Stimulated activated CD4-positive, alpha-beta T cell treated with anti-CD3 and anti-CD28 coated beads, Interleukin-4, amount 100 ng/mL, for 4 hours (primary cell): ENCODE results near the gene PEX10.

Source experiments
- DNase-seq, 2 experiments: peaks; one replicate each; pipeline ENCODE4 v3.0.0-alpha.2; 2020

PEX10 gene

GRCh38 chr1:2372551-2373490 lies 39.5 kb downstream of the PEX10 start:
- DNase-seq = no peak

DNA sequence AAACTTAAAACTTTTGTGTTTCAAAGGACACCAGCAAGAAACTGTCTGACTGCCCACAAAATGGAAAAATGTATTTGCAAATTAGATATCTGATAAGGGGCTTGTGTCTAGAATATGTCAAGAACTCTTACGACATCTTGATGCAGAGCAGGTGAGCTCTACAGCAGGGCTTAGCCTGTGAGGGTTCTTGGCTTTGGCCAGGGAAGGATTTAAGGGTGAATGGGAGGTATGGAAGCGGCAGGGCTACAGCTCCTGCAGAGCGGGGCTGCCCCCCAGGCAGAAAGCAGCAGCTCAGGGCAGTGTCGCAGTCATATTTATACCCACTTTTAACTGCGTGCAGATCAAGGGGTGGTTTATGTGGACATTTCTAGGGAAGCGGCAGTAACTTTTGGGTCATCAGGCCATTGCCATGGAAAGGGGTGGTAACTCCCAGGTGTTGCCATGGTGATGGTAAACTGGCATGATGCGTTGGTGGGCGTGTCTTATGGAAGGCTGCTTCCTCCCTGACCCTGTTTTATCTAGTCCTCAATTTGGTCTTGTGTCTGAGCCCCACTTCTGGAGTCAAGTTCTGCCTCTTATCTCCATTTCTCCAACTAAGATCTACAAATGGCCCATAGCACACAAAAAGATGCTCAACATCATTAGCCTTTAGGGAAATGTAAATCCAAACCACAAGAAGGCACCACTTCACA lies 44.2 kb downstream of the PEX10 start:
- no peak for DNase-seq

- no peak for DNase-seq
Measured at GRCh38 chr1:2363847-2364513, 48.4 kb downstream of the PEX10 start.

GRCh38 chr1:2360588-2361364 lies 51.6 kb downstream of the PEX10 start:
- DNase-seq = no peak

DNA sequence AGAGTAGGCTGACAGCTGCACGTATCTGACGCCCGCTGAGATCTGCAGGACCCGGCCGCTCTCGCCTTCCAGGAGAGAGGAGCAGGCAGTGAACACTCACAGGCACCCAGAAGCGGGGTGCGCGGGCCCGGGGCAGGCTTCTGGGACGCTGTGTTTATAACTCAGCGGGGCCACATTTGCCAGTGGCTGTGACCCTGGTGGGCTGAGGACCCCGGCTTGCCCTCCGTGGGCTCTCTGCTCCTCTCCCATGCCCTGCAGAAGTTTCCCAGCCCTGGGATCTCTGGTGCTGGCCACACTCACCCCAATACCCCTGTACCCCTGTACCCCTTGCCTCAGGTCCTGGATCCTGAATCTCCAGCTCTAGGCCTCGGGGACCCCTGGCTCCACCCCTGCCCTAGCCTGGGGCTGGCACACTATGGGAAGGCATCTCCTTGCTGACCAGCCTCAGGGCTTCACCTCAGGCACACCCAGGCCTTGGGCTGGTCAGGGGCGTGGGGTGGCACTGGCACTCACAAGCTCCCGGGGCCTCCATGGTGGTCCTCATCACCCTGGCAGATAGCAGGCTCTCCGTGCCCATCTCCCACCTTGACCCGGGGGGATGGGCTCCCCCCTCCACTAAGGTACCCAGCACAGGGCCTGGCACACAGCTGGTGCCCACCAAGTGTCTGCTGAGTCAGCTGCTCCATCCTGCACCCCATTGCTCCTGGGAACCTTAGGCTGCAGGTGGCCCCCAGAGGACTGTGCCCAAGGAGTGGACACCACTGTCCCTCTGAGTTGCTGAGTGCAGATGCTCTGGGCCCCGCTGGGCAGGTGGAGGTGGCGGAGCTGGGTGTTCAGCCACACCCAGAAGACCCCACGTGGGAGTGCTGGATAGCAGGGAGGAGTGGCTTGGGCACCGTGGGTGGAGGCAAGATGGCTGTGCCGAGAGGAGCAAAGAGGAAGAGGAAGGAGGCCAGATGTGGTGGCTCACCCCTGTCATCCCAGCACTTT lies 53.4 kb downstream of the PEX10 start:
- DNase-seq = no peak

DNA sequence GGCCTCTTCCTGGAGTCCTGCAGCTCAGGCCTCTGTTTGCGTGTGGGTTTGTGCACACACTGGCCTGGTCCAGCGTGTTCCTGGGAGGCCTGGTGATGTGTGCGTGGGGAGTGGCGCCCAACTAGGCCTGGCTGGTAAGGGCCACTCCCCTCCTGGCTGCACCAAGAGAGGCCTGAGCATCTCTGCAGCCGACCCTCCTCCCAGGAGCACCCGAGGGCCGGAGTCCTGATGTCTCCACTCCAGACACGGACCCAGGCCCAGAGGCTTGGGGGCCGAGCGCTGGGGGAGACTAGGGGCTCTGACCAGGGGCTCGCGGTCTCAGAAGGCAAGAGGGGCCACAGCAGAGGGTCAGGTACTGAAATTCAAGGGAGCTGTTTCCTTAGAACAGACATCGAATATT lies 54.3 kb downstream of the PEX10 start:
- DNase-seq = no peak

- DNase-seq = no peak
Measured at GRCh38 chr1:2356911-2357845, 55.2 kb downstream of the PEX10 start.

DNA sequence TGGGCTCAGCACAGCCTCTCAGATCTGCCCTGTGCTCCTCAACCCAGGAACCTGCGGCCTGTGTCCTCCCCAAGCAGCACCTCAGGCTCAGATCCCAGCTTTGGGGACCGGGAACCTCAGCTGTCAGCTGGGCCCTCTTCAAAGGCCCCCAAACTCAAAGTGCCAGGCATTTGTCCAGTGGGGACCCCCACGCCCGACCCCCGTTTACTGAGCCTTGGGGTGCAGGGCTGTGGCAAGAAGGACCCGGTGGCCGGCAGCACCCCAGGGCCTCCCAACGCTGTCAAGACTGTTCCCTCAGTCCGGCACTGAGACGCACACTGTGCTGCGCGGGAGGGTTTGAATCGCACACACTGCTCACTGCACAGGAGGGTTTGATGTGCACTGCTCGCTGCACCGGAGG lies 56.0 kb downstream of the PEX10 start:
- DNase-seq = no peak

DNA sequence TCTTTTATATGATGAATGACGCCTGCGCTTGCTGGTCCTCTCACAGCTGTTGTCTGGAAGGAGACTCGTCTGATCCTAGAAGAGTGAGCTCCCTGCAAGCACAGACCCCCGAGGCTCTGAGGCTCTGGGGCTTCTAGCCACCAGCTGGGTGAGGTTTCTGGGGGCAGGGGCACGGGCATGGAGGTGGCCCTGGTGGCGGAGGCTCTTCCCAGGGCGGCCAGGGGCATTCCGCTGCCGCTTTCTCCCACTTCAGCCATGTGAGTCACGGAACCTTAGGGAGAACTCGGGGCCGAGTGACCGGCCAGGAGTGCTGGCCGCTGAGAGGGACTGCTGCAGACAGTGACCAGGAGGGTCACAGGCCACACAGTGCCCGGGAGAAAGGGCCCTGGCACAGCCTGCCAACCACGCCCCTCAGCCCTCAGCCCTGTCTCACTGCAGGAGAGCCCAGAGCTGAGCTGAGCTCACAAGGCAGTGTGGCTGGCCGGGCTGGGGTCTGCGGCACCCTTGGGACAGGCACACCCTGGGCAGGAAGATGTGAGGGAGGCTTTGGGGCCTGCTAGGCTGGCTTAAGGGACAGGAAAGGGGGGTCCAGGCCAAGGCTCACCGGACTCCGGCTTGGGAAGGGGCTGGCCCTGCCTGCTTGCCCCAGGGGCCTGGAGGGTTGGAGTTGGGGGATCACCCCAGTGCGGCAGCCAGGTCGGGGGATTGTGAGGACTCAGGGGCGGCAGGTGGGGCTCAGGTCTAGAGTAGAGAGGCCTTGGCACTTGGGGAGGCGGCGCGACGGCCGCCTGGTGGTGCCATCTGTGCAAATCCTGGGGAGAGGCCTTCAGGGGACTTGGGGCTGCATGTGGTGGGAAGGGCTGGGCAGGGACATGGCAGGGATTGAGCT lies 56.7 kb downstream of the PEX10 start:
- DNase-seq = no peak

DNA sequence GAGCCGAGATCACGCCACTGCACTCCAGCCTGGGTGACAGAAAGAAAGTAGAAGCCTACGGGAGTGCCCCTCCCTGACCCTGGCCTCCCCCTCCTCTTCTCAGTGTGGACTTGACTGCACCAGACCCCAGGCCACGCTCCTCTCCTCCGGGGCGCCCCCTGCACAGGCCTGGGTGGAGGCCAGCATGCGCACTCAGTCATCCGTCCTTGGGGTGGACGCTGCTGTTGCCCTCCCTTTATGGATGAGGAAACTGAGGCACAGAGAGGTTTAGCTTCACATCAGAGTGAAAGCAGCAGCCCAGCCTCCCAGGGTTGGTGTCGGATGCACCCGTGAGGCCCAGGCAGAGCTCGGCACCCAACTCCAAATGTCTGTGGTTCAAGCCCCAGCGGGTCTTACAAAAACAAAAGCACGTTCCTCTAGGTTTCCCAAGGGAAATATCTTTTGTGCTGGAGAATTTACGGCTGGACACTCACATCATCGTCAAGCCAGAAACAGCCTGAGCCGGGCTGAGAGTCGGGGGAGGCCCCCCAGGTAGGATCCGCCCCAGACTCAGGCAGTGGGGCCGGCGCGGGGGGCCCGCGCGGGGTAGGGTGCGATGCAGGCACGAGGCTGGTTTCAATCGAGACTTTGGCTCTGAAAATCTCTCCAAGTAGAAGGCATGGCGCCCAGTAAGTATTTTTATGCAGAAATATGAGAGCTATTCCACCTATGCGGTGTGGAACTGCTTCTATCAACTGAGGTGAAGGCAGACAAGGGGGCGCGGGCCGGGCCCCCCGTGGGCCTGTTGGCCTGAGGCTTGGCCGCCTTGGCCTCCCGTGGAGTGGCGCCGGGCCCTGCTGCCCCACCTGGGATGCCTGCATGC lies 57.6 kb downstream of the PEX10 start:
- DNase-seq = no peak
